ENCODE results near the gene DHFR2. TPM values are rescaled to one million over a fixed set of nuclear protein-coding genes. Genes with fewer than 3 reads are reported as not detected.

DHFR2 gene
- total and polyA plus RNA-seq, 9 of the 15 experiments (the other 6 are each of a cell fraction or from before 2014, with no cell fraction given) = 0.64 to 1.7 (median 1.4) TPM

- no peak for TF ChIP-seq ZNF449 (CRISPR knock-in tag; IDR thresholded peaks at IDR 0.05)
- no peak for TF ChIP-seq FOS (IDR thresholded peaks at IDR 0.05; ENCODE audit: extremely low read depth, insufficient read length)
- TF ChIP-seq CBX2 (IDR thresholded peaks at IDR 0.05; ENCODE audit: insufficient read depth, low read length, poor library complexity, severe bottlenecking) = no peak
- no peak for TF ChIP-seq ZNF592 (IDR thresholded peaks at IDR 0.05)
- no peak for TF ChIP-seq FOXJ3 (CRISPR knock-in tag; IDR thresholded peaks at IDR 0.05)
- no peak for TF ChIP-seq VEZF1 (CRISPR knock-in tag; IDR thresholded peaks at IDR 0.05)
- TF ChIP-seq NCOR1 (IDR thresholded peaks at IDR 0.05) = no peak
- TF ChIP-seq THRB (CRISPR knock-in tag; conservative IDR thresholded peaks at IDR 0.05) = no peak
- no peak for TF ChIP-seq ZNF511 (CRISPR knock-in tag; IDR thresholded peaks at IDR 0.05)
- no peak for TF ChIP-seq ZNF778 (CRISPR knock-in tag; IDR thresholded peaks at IDR 0.05)
- TF ChIP-seq SIRT6 (IDR thresholded peaks at IDR 0.05; ENCODE audit: low read depth, low read length) = no peak
- TF ChIP-seq NFE2 (IDR thresholded peaks at IDR 0.05; ENCODE audit: low read depth) = peak; percentile 87
- no peak for TF ChIP-seq CBX5 (IDR thresholded peaks at IDR 0.05; ENCODE audit: borderline replicate concordance, low read depth)
These were observed 1.6 kb upstream of the DHFR2 start (continued) for GRCh38 chr3:94064243-94064860.

All from K562 (cell line).